Calu3 (cell line): ENCODE results near the gene SLC26A6. TPM values are rescaled to one million over a fixed set of nuclear protein-coding genes. Genes with fewer than 3 reads are reported as not detected.

Experiments used
- BruUV-seq: library from RNA; stranded (reverse); fragments of 400-500 nt; replicated peaks from 2 replicates; lab custom pipeline; 2021; lab: Mats Ljungman, UMichigan
- CTCF ChIA-PET: fragments of 300-600 bp; sonication (Branson Sonifier 250); formaldehyde crosslinking; loops from one replicate; lab custom pipeline; 2022; ENCODE audit warnings: antibody characterized with exemption; lab: Charles Lee
- DNase-seq: peaks from one replicate; pipeline ENCODE4 v3.0.0; 2022
- H3K27ac Mint-ChIP-seq: one replicate; pipeline ENCODE4 v1.8.0; 2022; ENCODE audit warnings: mixed read lengths; ENCODE audit not compliant: unreplicated experiment
- H3K27me3 Mint-ChIP-seq: one replicate; pipeline ENCODE4 v1.8.0; 2022; ENCODE audit warnings: mixed read lengths; ENCODE audit not compliant: unreplicated experiment
- H3K36me3 Mint-ChIP-seq: one replicate; pipeline ENCODE4 v1.8.0; 2022; ENCODE audit warnings: mild to moderate bottlenecking, moderate library complexity, mixed read lengths; ENCODE audit not compliant: insufficient read depth, unreplicated experiment
- H3K4me1 Mint-ChIP-seq: one replicate; pipeline ENCODE4 v1.8.0; 2022; ENCODE audit warnings: mild to moderate bottlenecking, low read depth, mixed read lengths; ENCODE audit not compliant: unreplicated experiment
- H3K4me3 Mint-ChIP-seq: one replicate; pipeline ENCODE4 v1.8.0; 2022; ENCODE audit warnings: mild to moderate bottlenecking, low read depth, moderate library complexity, mixed read lengths; ENCODE audit not compliant: unreplicated experiment
- H3K9me3 Mint-ChIP-seq: one replicate; pipeline ENCODE4 v1.8.0; 2022; ENCODE audit warnings: low read depth, mixed read lengths; ENCODE audit not compliant: unreplicated experiment
- intact Hi-C: fragments of 100-400 bp; cut with micrococcal nuclease; formaldehyde crosslinking; loops from one replicate; pipeline ENCODE4 v1.10.0; 2022; ENCODE audit not compliant: unreplicated experiment
- total RNA-seq: library from RNA; stranded (reverse); gene quantifications from 2 replicates; pipeline ENCODE4 v1.2.3, GENCODE V29; 2022
- TF ChIP-seq, protein P1 (sequence below): fragments of 200-600 bp; IDR thresholded peaks from one replicate; pipeline ENCODE4 v1.8.0; 2022; ENCODE audit warnings: antibody characterized with exemption; ENCODE audit not compliant: unreplicated experiment

Gene SLC26A6
- total RNA-seq, 1 experiment from 2014 or later, result 27.0 TPM

DNA sequence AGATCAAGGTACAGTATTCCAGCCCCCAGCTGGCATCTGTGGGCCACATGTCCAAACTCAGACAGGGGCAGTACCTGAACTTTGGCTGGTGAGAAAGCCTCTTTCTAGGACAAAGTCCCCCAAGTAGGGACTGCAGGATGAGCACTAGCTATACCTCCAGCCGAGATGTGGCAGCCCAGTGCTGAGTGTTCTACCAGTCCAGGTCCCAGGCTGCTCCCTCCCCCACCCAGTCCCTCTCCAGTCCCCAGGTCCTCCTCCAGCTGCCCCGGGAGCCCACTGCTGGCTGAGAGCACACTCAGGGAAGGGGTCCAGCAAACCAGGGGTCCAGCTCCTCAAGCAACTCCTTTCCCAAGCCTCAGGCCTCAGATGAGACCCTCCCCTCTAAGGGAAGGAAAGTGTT is 1.5 kb downstream of the SLC26A6 start:
- no peaks in the 10 kb centered on the region for H3K27me3 Mint-ChIP-seq
- peaks cover 30% of the 10 kb centered on the region for H3K36me3 Mint-ChIP-seq
- no peaks in the 10 kb centered on the region for H3K9me3 Mint-ChIP-seq
- no TSS peak for BruUV-seq
- TF ChIP-seq, protein P1, sequence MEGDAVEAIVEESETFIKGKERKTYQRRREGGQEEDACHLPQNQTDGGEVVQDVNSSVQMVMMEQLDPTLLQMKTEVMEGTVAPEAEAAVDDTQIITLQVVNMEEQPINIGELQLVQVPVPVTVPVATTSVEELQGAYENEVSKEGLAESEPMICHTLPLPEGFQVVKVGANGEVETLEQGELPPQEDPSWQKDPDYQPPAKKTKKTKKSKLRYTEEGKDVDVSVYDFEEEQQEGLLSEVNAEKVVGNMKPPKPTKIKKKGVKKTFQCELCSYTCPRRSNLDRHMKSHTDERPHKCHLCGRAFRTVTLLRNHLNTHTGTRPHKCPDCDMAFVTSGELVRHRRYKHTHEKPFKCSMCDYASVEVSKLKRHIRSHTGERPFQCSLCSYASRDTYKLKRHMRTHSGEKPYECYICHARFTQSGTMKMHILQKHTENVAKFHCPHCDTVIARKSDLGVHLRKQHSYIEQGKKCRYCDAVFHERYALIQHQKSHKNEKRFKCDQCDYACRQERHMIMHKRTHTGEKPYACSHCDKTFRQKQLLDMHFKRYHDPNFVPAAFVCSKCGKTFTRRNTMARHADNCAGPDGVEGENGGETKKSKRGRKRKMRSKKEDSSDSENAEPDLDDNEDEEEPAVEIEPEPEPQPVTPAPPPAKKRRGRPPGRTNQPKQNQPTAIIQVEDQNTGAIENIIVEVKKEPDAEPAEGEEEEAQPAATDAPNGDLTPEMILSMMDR, result no peak
- CTCF ChIA-PET, result no interaction called here
- intact Hi-C loops, result no loop called here
- H3K4me1 Mint-ChIP-seq, result no peaks in the 10 kb centered on the region
- peak overlapping the region; percentile 72 for H3K4me3 Mint-ChIP-seq
- no peak for DNase-seq
- H3K27ac Mint-ChIP-seq, result no peak overlapping the region

DNA sequence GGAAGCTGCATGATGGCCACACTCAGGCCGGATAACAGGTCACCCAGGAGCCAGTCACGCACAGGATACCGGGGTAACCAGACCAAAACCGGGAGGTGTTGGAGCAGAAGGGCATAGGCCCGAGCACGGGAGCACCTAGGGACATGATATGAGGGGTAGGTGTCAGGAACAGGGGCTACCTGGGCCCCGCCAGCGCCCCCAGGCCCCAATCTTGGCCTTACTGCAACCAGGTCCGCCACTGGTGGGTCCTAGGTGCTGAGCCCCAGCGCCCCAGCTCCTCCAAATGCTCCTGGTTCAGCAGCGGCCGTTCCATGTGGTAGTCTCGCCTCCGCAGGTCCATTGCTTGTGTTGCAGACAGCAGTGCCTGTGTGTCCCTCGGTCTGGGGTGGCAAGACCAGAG is 2.0 kb downstream of the SLC26A6 start:
- no peaks in the 10 kb centered on the region for H3K4me1 Mint-ChIP-seq
- intact Hi-C loops, result no loop called here
- H3K27ac Mint-ChIP-seq, result no peak overlapping the region
- H3K4me3 Mint-ChIP-seq, result no peak overlapping the region
- no peak for DNase-seq
- CTCF ChIA-PET, result no interaction called here
- H3K9me3 Mint-ChIP-seq, result no peaks in the 10 kb centered on the region
- H3K36me3 Mint-ChIP-seq, result peaks cover 26% of the 10 kb centered on the region
- BruUV-seq, result no TSS peak
- TF ChIP-seq, protein P1, result no peak
- no peaks in the 10 kb centered on the region for H3K27me3 Mint-ChIP-seq

- peaks cover 35% of the 10 kb centered on the region for H3K36me3 Mint-ChIP-seq
Measured at GRCh38 chr3:48631516-48632448, 3.5 kb downstream of the SLC26A6 start.

DNA sequence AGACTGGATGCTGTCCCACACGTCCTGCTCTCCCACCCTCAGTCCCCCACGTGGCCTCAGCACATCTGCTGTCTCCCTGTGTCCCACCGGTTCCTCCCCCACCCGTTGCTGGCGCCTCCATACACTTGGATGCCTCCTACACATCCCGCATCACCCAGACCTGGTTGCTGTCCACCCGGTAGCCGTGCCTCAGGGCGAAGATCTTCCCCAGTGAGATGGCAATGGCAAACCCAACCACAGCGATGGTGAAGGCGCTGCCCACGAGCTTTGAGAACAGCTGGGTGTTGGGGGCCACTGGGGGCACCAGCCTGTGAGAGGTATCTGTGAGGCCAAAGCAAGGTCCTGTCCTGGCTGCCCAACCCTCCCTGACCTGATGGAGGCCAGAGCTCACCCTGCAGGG is 4.4 kb downstream of the SLC26A6 start:
- H3K36me3 Mint-ChIP-seq, result peaks cover 35% of the 10 kb centered on the region
- no peak for DNase-seq
- H3K4me1 Mint-ChIP-seq, result no peaks in the 10 kb centered on the region
- CTCF ChIA-PET, result no interaction called here
- no peaks in the 10 kb centered on the region for H3K9me3 Mint-ChIP-seq
- no peaks in the 10 kb centered on the region for H3K27me3 Mint-ChIP-seq
- TF ChIP-seq, protein P1, result no peak
- H3K27ac Mint-ChIP-seq, result no peak overlapping the region
- no TSS peak for BruUV-seq
- intact Hi-C loops, result no loop called here
- no peak overlapping the region for H3K4me3 Mint-ChIP-seq

More at GRCh38 chr3:48631516-48632448, 3.5 kb downstream of the SLC26A6 start:
- no peak for DNase-seq
- Mint-ChIP-seq H3K4me3 (no peak overlapping the region), H3K27ac (no peak overlapping the region), H3K27me3 (no peaks in the 10 kb centered on the region), H3K4me1 (no peaks in the 10 kb centered on the region), H3K9me3 (no peaks in the 10 kb centered on the region)
- CTCF ChIA-PET, result no interaction called here
- no TSS peak for BruUV-seq
- intact Hi-C loops, result no loop called here
- TF ChIP-seq, protein P1, result no peak
